HG02870 (cell line): Measurements from ENCODE around the gene RNPEPL1.
"Not testable (repeated sequence)": the region's sequence is repeated elsewhere in the genome, so short reads cannot be mapped to it uniquely, and the experiment has no call there.

Experiments used
- ATAC-seq: cut with Tn5 transposase; IDR thresholded peaks from one replicate; pipeline ENCODE4 v1.9.1; 2021; ENCODE audit warnings: mild to moderate bottlenecking, moderate library complexity; ENCODE audit not compliant: unreplicated experiment

Gene RNPEPL1, protein sequence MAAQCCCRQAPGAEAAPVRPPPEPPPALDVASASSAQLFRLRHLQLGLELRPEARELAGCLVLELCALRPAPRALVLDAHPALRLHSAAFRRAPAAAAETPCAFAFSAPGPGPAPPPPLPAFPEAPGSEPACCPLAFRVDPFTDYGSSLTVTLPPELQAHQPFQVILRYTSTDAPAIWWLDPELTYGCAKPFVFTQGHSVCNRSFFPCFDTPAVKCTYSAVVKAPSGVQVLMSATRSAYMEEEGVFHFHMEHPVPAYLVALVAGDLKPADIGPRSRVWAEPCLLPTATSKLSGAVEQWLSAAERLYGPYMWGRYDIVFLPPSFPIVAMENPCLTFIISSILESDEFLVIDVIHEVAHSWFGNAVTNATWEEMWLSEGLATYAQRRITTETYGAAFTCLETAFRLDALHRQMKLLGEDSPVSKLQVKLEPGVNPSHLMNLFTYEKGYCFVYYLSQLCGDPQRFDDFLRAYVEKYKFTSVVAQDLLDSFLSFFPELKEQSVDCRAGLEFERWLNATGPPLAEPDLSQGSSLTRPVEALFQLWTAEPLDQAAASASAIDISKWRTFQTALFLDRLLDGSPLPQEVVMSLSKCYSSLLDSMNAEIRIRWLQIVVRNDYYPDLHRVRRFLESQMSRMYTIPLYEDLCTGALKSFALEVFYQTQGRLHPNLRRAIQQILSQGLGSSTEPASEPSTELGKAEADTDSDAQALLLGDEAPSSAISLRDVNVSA

DNA sequence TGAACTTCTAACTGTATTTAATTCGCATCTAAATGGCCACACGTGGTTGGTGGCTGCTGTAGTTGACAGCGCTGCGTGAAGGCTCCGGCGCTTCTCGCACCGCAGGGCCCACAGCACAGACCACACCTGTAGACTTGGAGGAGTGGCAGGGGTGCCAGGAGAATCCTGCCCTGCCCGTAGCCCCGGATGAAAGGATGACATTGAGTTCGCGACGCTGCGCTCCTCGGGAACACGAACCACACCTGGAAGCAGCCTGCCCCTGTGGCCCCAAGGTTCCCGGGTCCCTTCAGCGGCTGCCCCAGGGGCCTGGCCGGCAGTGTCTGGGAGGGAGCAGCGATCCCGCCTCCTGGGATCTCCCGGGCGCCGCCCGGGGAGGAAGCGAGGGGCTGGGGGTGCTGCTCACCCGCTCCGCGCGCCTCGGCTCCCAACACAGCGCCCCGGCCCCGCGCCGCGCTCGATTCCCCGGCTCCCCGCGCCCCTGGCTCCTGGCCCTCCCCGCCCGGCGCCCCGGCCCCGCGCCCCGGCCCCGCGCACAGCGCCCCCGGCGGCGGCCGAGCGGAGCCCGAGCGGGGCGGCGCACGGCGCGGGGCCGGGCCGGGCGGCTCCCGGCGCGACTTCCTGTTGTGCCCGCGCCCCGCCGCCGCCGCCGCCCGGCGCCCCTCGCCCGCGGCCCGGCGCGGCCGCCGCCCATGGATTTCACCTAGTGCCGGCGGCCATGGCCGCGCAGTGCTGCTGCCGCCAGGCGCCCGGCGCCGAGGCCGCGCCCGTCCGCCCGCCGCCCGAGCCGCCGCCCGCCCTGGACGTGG, at the start of gene RNPEPL1:
Gene RNPEPL1 (plus strand): TSS at position 613 of the 806 bp plus-strand sequence. CDS start 103 bp downstream, at position 716.
- ATAC-seq = no peak

DNA sequence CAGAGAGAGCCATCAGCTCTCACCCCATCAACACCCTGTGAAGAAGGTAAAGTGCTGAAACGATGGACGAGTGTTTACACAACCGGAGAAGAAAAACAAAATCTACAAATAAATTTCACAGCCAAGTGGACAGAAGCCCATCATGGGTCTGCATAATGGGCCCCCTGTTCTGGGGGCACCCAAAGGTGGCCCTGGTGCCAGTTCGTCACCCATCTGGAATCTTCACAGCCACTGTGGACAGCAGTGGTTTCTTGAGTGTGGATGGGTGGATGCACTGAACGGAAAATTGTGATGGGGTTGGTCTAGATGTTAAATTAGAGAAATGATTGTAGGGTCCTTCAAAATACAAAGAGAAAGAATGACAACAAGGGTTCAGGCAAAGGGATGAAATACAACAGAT, 49.3 kb upstream of the RNPEPL1 start:
- ATAC-seq = no peak

DNA sequence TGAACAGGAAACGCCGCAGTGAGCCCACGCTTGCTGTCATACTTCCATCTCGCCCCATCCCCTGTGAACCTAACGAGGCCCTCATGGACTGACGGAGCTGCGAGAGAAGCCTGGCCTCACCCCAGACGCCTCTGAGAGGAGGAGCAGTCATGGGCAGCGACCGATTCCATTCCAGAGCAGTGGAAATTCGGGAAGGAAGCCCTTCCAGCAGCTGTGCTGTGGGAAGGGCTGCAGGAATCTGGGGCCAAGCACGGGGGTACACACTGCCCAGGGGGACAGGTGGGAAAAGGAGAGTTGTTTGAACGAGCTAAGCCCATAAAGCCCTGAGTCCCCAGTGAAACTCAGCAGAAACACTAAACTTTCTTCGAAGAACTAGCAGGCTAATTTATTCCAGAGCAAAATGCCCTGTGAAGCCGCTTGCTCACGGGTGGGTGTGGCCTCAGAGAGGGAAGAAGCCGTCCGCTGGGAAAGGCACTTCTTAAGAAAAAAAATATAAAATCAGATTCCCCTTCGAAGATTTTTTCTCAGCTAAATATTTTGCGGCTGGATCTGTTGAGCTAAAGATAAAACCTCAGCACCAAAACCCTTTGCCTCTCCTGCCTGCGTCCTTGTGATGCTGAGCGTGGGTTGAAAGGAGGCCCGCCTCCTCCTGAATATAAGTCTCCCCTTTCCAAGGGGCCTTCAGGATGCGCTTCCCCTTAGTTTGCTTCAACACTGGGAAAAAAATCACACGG, 48.7 kb upstream of the RNPEPL1 start:
- ATAC-seq = no peak

DNA sequence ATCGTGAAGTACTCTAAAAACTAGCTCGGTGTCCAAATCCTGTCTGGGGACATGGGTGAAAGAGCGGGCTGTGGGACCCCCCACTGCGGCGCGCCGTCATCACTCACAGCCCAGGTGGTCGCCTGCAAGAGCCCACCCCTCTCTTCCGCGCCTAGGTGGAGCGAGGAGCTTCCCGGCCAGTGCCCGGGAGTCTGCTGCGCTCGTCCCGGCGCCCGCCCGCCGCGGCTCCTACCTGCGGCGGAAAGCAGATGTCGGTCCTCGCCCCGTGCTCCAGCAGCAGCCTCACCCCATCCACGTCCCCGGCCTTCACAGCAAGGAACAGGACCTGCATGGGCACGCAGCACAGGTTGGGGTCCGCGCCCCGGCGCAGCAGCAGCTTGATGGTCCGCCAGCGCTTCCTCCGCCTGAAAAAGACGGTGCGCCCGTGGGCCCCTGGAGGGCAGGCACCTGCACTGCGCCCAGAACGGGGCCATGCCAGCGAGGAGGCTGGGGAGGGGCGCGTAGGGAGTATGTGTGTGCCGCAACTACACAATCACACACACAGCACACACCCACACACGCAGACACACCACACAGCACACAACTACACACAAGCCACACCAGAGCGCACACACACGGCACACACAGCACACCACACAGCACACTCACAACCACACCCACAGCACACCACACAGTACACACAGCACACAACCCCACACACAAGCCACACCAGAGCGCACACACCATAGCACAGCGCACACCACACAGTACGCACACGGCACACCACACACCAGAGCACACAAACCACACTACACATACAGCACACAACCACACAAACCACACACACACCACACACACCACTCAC, 47.9 kb upstream of the RNPEPL1 start:
- ATAC-seq = no peak

DNA sequence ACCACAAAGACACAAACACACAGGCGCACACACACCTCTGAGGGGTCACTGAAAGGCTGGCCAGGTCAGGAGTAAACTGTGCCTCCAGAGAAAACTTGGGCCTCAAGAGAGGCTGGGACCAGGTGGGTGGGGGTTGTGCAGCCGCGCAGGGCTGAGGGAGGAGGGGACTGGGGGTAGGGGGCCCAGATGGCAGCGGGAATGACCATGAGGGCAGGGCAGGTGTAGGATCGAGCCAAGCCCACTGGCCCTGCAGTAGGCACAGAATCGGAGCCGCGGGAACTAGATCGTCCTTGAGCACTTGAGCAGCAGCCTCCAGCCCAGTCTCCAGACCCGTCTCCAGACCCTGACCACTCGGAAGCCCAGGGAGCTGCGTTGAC, 47.3 kb upstream of the RNPEPL1 start:
- ATAC-seq = no peak

DNA sequence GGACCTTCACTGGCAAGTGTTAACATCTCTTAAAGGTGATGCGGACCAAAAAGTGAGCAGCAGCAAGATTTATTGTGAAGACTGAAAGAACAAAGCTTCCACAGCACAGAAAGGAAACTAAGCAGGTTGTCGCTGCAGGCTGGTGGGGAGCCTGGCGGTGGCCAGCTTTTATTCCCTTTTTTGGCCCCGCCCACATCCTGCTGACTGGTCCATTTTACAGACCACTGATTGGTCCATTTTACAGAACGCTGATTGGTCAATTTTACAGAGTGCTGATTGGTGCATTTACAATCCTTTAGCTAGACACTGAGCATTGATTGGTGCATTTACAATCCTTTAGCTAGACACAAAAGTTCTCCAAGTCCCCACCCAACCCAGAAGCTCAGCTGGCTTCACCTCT, 46.4 kb upstream of the RNPEPL1 start:
- ATAC-seq = not testable (repeated sequence)

DNA sequence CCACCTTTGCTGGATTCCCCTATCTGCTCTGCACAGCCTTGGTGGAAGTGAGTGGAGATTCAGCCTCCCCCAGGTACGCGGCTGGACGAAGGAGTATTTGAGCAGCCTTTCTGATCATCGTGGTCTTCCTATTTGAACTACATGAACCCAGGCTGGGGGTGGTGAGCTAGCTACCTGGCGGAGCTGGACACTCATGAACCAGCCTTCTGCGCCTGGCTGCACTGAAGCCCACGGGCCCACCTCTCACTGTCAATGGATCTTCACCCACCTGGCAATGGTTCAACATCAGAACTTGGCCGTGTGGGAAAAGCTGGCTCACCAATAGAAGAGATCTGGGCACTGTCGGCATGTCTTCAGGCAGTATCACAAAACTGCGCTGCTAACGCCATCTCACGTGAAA, 45.9 kb upstream of the RNPEPL1 start:
- ATAC-seq = no peak

DNA sequence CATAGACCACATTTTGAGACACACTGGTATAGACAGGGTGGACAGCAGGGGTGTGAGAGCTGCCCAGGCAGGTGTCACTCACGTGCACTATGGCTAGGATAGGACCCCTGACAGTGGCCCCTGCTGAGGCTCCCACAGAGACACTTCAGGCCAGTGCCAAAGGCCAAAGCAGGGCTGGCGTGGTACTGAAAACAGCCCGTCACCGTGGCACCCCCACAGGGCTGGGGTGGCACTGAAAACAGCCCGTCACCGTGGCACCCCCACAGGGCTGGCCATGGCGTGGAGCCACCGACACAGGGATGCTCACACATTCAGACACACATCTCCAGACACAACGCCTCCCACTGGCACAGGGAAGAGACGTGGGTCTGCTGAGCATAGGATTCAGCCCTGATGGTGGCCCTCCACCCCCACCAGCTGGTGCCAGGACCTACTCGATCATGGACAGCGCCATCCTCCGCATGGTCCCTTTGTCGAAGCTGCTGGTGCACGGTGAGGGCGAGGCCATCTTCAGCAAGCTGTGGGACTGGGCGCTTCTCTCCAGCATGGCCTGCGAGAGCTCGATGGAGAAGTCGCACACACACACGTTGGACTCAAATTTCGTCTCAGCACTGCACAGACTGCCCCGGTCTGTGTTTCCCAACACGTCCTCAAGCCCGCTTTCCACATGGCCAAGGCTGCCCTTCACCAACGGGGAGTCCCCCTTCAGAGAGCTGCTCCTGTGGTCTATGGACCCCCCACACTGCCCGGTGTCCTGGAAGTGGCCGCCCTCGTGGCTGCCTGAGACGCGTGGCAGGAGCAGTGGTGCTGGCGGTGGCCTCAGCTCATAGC, 44.6 kb upstream of the RNPEPL1 start:
- ATAC-seq = no peak

DNA sequence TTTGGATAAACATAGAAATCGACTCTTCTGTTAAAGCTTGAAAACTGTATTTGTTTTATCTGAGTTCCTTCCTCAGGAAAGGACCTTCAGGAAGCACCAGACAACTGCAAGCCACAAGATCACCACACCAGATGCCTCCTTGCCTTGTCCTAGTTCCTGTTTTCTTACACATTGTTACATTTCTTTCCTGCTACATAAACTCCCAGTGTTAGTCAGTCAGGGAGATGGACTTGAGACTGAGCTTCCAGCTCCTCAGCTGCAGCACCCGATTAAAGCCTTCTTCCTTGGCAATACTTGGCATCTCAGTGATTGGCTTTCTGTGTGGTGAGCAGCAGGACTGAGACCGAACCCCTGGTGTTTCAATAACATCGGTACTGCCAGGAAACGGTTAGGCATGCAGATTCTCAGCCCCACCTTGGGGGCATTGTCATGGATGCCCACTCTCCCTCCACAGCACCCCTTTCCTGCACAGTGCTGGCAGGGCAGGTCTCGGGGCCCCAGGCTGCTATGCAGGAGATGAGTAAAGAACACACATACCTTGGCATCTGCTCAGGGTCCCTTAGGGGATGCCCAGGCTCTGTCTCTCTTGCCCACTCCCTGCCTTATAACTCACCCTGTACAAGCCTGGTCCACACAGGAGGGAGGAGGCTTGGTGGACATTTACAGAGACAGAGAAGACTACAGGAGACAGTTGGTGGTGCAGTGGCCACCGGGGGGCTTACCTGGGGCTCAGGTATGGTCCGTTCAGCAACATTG, 43.1 kb upstream of the RNPEPL1 start:
- ATAC-seq = no peak

DNA sequence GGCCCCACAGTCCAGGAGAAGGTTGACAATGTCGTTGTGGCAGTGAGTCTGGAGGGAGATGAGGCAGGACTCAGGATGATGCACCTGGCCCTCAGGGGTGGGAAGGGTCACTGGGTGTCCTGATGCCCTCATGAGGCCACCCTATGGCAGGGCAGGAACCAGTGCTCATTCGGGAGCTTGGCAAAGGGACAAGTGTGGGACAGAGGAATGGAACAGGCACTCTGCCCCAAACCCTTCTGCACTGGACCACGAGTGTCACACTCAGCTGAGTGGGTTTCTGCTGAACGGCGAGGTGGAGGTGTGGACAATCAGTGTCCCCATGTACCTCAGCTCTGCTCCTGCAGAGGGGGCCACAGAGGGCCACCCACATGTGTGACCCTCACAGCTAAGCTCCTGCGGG, 42.5 kb upstream of the RNPEPL1 start:
- ATAC-seq = no peak

DNA sequence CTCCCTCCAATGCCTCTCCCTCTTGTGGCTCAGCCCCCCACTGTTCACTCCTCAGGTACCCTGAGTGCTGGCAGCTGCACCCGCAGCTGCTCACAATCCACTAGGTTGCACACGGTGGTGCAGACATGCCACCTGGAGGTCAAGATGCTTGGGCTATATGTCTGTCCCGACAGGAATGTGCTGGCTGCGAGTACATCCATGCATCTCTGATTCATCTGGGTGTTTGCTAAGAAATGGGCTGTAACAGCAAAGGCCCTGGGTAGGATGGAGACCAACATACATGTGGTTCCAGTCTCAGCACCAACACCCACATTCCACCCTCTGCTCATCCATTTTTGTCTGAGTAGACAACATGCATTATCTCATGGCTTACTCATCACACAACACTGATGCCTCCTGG, 41.8 kb upstream of the RNPEPL1 start:
- ATAC-seq = no peak

DNA sequence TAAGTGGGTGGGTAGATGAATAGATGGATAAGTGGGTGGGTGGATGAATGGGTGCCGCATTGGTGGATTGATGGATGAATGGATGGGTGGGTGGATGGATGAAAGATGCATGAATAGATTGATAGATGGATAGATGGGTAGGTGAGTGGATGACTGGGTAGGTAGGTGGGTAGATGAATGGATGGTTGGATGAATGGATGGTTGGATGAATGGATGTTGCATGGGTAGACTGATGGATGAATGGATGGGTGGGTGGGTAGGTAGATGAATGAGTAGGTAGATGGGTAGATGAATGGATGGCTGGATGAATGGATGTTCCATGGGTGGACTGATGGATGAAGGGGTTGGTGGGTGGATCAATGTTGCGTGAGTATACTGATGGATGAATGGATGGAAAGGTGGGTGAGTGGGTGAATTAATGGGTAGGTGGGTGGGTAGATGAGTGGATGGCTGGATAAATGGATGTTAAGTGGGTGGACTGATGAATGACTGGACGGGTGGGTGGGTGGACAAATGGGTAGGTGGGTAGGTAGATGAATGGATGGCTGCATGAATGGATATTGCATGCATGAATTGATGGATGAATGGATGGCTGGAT, 41.0 kb upstream of the RNPEPL1 start:
- no peak for ATAC-seq

DNA sequence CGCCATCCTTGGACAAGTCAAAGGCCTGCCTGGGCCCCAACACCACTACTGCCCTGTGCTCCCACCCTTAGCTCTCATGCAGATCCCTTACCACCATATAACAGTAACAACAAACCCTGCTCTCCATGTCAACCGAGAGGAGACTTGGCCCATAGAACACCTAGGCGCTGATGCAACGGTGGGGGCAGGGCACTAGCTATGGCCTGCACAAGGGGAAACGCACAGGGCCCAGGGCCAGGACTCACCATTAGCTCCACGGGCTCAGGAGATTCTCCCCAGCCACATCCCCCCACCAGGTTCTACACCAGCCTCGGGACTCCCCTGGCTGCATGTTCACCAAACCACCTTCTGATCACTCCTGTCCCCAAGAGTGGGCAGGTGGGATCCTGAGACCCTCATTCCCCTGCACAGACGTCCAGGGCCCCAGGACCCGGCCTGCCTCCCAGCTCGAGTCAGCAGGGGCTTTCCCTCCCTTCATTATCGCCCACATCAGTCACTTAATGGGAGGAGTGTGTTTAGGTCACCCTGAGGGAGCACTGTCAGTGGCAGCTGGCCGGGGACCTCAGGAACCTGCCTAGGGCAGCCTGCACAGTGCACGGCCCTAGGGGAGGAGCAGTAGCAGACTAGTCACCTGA, 39.8 kb upstream of the RNPEPL1 start:
- no peak for ATAC-seq

DNA sequence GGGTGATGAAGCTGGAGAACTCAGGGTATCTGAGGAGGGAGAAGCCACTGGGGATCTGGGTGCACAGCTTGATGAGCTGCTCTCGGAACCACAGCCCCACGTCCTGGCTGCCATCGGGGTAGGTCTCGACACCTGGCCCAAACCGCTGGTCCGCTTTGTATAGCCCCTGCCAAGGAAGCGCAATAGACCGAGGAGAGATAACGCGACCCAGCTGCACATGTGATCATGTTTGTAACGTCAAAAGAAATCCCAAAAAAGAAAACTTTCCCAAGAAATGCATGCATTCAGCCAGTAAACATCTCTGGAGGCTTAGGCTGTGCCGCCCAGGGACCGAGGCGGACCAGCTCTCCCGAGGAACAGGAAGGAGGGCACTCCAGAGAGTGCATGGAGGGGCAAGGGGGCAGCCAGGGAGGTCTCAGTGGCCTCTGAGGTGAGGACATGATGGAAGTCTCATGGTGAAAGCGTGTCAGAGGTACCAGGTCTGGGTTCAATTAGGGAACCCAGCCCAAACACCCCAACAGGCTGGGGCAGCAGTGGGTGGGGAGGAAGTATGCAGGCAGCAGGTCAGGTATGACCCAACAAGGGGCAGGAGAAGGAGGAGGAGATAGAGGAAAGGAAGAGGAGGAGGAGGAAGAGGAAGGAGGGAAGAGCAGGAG, 38.8 kb upstream of the RNPEPL1 start:
- ATAC-seq = no peak

DNA sequence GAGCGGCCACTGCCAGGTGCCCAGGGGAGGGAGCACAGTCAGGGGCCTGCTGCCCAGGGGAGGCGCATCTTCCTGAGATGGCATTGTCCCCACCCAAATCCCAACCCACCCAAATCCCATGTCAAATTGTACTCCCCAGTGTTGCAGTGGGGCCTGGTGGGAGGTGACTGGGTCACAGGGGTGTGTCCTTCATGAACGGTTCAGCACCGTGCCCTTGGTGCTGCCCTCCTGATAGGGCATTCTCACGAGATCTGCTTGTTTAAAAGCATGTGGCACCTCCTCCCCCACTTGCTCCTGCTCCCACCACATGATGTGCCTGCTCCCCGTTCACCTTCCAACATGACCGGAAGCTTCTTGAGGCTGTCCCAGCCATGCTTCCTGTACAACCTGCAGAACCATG, 38.1 kb upstream of the RNPEPL1 start:
- ATAC-seq = no peak

DNA sequence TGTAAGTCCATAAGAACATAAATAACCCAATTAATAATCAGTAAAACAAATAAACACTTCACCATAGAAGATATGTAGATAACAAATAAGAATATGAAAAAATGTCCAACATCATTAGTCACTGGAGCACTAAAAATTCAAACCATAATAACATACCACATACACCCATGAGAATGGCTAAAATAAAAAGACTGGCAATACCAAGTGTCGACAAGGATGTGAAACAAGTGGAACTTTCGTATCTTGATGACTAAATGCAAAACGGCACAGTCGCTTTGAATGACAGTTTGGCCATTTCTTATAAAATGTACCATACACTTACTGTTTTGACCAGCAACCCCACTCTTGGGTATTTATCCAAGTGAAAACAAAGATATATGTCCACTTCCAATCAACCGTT, 37.2 kb upstream of the RNPEPL1 start:
- no peak for ATAC-seq
